ENCODE measurements around the gene FSIP1.

DNA sequence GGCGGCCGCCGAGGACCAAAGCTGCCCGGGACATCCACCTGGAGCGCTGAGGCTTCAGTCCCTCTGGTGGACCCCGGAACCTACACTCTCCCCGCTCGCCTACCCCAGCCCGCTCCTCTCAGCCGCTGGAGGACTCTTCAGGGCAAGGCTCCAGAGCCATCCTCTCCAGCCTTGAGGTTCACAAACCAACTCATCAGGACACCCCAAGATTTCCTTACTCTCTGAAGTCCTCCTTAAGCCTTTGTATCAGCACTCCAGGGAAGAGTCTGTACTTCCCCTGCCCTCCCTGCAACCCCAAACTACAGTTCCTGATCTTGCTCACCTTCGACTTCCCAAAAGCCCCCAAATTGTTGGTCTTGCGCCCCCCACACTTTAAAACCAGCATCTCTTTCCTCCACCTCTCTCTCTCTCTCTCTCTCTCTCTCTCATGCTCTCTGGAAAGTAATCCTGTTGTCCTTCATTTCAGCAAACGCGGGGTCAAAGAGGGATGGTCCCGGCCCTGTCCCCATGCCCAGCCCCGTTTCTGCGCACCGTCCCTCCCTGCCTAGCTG lies 201.3 kb downstream of the FSIP1 start:
- no peak for TF ChIP-seq CTCF (IDR thresholded peaks at IDR 0.05)
- TF ChIP-seq EZH2phosphoT487 (IDR thresholded peaks at IDR 0.05), result no peak
- TF ChIP-seq EZH2 (IDR thresholded peaks at IDR 0.05), result no peak

Data from neural progenitor cell (in vitro differentiated cells).